Dermis blood vessel endothelial cell (primary cell): ENCODE results near the gene MRFAP1. TPM values are rescaled to one million over a fixed set of nuclear protein-coding genes. Genes with fewer than 3 reads are reported as not detected.

Source experiments
- DNase-seq: peaks from one replicate; pipeline ENCODE4 v3.0.0; 2010
- total RNA-seq: library from RNA; depleted of rRNA; stranded (reverse); fragments of >200 nt; gene quantifications from 2 replicates; pipeline ENCODE4 v1.2.3, GENCODE V29; 2014

Gene MRFAP1
- total RNA-seq = 88.2 and 147 TPM in 2 replicates

GRCh38 chr4:6640292-6641163 lies at the start of gene MRFAP1:
TSS of gene MRFAP1 (plus strand) at chr4:6640685. CDS start at chr4:6640863, 178 bp downstream.
- peak; percentile 97 for DNase-seq

GRCh38 chr4:6591313-6591712 lies 49.2 kb upstream of the MRFAP1 start:
- no peak for DNase-seq

- DNase-seq = no peak
These were observed 48.7 kb upstream of the MRFAP1 start for GRCh38 chr4:6591781-6592180.

- DNase-seq = no peak
These were observed 47.5 kb upstream of the MRFAP1 start for GRCh38 chr4:6592804-6593563.

- DNase-seq = no peak
These were observed 46.1 kb upstream of the MRFAP1 start for GRCh38 chr4:6594341-6594740.

GRCh38 chr4:6594826-6595355 lies 45.6 kb upstream of the MRFAP1 start:
- DNase-seq = no peak

GRCh38 chr4:6595897-6596537 lies 44.5 kb upstream of the MRFAP1 start:
- DNase-seq = no peak

- no peak for DNase-seq
These were observed 43.5 kb upstream of the MRFAP1 start for GRCh38 chr4:6596948-6597347.

GRCh38 chr4:6598127-6598526 lies 42.4 kb upstream of the MRFAP1 start:
- no peak for DNase-seq

GRCh38 chr4:6598641-6599040 lies 41.8 kb upstream of the MRFAP1 start:
- no peak for DNase-seq

GRCh38 chr4:6601661-6602250 lies 38.7 kb upstream of the MRFAP1 start:
- DNase-seq = no peak

- no peak for DNase-seq
These were observed 38.2 kb upstream of the MRFAP1 start for GRCh38 chr4:6602289-6602688.

- DNase-seq = no peak
These were observed 37.4 kb upstream of the MRFAP1 start for GRCh38 chr4:6603128-6603527.

GRCh38 chr4:6605114-6605513 lies 35.4 kb upstream of the MRFAP1 start:
- no peak for DNase-seq

- no peak for DNase-seq
These were observed 34.9 kb upstream of the MRFAP1 start for GRCh38 chr4:6605605-6606004.

GRCh38 chr4:6606465-6607235 lies 33.8 kb upstream of the MRFAP1 start:
- DNase-seq = no peak

GRCh38 chr4:6607368-6608055 lies 33.0 kb upstream of the MRFAP1 start:
- DNase-seq = no peak

GRCh38 chr4:6608758-6609414 lies 31.6 kb upstream of the MRFAP1 start:
- no peak for DNase-seq

GRCh38 chr4:6609415-6610079 lies 30.9 kb upstream of the MRFAP1 start:
- DNase-seq = no peak

- DNase-seq = no peak
These were observed 29.5 kb upstream of the MRFAP1 start for GRCh38 chr4:6610856-6611430.
